Psoas muscle (tissue), 8 donors: Measurements from ENCODE around the gene OR9G4. TPM values are rescaled to one million over a fixed set of nuclear protein-coding genes. Genes with fewer than 3 reads are reported as not detected.

Source experiments
- ATAC-seq, 4 donors: fragments of 200-7000 bp; cut with Tn5 transposase; one replicate each; pipeline ENCODE4 v1.9.1; 2020; ENCODE audit warnings: moderate library complexity in 3 of 4, mild to moderate bottlenecking in 2 of 4
- DNase-seq, 2 donors: peaks; one replicate each; pipeline ENCODE4 v3.0.0-alpha.2; 2020
- H3K27ac ChIP-seq: fragments of 200-600 bp; one replicate; pipeline ENCODE4 v1.8.0; 2022
- H3K27me3 ChIP-seq, 3 donors: fragments of 200-600 bp in 1 of 3; one replicate each; pipeline versions ENCODE4 v1.6.1 to v1.8.0; 2013 to 2022; ENCODE audit warnings: low read length in 2 of 3, mild to moderate bottlenecking in 2 of 3, moderate library complexity in 1 of 3; ENCODE audit not compliant: insufficient read depth in 3 of 3
- H3K36me3 ChIP-seq, 2 donors: fragments of 200-600 bp in 1 of 2; one replicate each; pipeline versions ENCODE4 v1.6.1 to v1.8.0; 2013 to 2022; ENCODE audit warnings: low read depth in 1 of 2, mild to moderate bottlenecking in 1 of 2, moderate library complexity in 1 of 2; ENCODE audit not compliant: insufficient read depth in 1 of 2
- H3K4me1 ChIP-seq: fragments of 200-600 bp; one replicate; pipeline ENCODE4 v1.8.0; 2022
- H3K4me3 ChIP-seq: fragments of 200-600 bp; one replicate; pipeline ENCODE4 v1.8.0; 2022; ENCODE audit warnings: mild to moderate bottlenecking
- H3K9me3 ChIP-seq: fragments of 200-600 bp; one replicate; pipeline ENCODE4 v1.8.0; 2022
- WGBS, 3 donors: extraction: QIAGEN DNeasy Blood & Tissue Kit; methylation state at CpG; one replicate each; pipeline versions ENCODE4 v1.1.6 to v1.1.7; 2013; 5-methylcytosine and 5-hydroxymethylcytosine counted together
- intact Hi-C, 2 donors: fragments of 100-400 bp; cut with DNase I; formaldehyde crosslinking; loops; one replicate each; pipeline versions ENCODE4 v1.11.0 to v1.14.2; 2022
- polyA plus RNA-seq, 3 donors: library from polyadenylated mRNA; stranded (reverse); fragments of 200-250 nt; gene quantifications; one replicate each; pipeline ENCODE4 v1.2.3, GENCODE V29; 2013
- total RNA-seq, 4 donors: library from RNA; stranded (reverse); fragmentation: NEBNext Ultra II Directional in 2 of 4; extraction: Animal tissue kit (Norgen Biotek cat#: 25700) in 2 of 4; gene quantifications; one replicate each; pipeline versions ENCODE4 v1.2.1 to v1.2.4, GENCODE V29; 2021 to 2023
- TF ChIP-seq, protein P1 (sequence below): fragments of 200-600 bp; IDR thresholded peaks from one replicate; pipeline ENCODE4 v1.8.0; 2022; ENCODE audit warnings: antibody characterized with exemption
- donor health status: healthy with polysubstance abuse.
- donor health status: DM: no; HTN: no; CAD: no; lungs with moderate emphysema.
- donor health status: Bipolar disorder and iron deficiency.
- donor health status: healthy.
- donor health status: DM: yes; HTN: yes; CAD: no.
- donor health status: DM: no; HTN: no; CAD: no.
- donor health status: DM: no; HTN: no; CAD: no.
- donor health status: DM: yes; HTN: yes; CAD: no.

OR9G4 gene
- total and polyA plus RNA-seq, 7 donors: not detected

DNA sequence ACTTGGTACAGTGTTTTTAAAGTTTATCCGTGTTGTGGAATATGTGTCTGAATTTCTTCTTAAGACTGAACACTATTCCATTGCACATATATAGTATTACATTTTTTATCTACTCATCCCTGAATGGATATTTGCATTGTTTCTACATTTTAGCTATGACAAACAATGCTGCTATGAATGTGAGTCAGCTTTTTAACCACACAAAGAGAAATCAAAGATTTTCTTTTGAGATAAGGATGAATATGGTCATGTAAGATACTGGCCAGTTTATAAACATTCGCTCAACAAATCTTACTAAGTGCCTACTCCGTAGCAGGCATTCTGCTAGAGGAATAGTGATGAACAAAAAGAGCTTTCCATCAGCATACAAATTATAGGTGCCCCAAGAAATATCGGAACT is 16.5 kb upstream of the OR9G4 start:
- Histone ChIP-seq H3K4me1 (no peaks in the 10 kb centered on the region), H3K36me3 (no peaks in the 10 kb centered on the region), H3K9me3 (no peaks in the 10 kb centered on the region), H3K4me3 (no peak overlapping the region), H3K27ac (no peak overlapping the region), H3K27me3 (no peaks in the 10 kb centered on the region)
- DNase-seq: no peak
- no peak for ATAC-seq
- TF ChIP-seq, protein P1, sequence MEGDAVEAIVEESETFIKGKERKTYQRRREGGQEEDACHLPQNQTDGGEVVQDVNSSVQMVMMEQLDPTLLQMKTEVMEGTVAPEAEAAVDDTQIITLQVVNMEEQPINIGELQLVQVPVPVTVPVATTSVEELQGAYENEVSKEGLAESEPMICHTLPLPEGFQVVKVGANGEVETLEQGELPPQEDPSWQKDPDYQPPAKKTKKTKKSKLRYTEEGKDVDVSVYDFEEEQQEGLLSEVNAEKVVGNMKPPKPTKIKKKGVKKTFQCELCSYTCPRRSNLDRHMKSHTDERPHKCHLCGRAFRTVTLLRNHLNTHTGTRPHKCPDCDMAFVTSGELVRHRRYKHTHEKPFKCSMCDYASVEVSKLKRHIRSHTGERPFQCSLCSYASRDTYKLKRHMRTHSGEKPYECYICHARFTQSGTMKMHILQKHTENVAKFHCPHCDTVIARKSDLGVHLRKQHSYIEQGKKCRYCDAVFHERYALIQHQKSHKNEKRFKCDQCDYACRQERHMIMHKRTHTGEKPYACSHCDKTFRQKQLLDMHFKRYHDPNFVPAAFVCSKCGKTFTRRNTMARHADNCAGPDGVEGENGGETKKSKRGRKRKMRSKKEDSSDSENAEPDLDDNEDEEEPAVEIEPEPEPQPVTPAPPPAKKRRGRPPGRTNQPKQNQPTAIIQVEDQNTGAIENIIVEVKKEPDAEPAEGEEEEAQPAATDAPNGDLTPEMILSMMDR: no peak
- intact Hi-C loops: no loop called here
- WGBS, 3 donors: 76 to 86% (median 85%) methylated on average over 4 of the region's 4 CpGs

DNA sequence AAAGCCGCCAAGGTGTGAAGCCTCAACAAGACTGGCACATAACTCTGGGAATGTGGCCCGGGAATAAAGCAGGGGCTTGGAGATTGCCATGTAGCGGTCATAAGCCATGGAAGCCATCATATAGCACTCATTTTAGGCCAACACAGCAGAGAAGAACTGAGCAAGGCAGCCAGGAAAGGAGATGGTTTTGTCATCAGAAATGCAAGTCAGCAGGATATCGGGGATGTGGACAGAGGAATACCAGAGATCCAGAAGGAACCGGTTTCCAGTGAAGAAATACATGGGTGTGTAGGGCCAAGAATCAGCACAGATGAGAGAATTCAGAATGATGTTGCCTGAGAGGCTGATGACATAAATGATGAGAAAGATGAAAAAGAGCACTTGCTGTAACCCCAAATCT is 3.0 kb upstream of the OR9G4 start:
- Histone ChIP-seq H3K27ac (no peak overlapping the region), H3K27me3 (no peaks in the 10 kb centered on the region), H3K36me3 (no peaks in the 10 kb centered on the region), H3K4me1 (no peaks in the 10 kb centered on the region), H3K9me3 (no peaks in the 10 kb centered on the region), H3K4me3 (no peak overlapping the region)
- ATAC-seq: no peak
- WGBS, 3 donors: 81 to 90% (median 86%) methylated on average over 5 of the region's 5 CpGs
- DNase-seq: no peak
- intact Hi-C loops: no loop called here
- TF ChIP-seq, protein P1: no peak

DNA sequence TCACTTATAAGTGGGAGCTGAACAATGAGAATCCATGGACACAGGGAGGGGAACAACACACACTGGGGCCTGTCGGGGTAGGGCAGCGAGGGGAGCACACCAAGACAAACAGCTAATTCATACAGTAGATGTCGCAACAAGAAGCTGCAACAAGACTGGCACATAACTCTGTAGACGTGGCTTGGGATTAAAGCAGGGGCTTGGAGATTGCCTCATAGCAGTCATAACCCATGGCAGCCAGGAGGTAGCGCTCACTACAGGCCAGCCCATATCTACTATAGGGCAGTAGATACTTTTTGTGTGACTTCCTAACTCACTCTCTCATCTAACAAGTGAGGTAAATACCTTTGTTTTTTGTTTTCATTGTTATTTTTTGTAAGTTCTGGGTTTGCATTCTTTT is 1.7 kb upstream of the OR9G4 start:
- TF ChIP-seq, protein P1: no peak
- Histone ChIP-seq H3K36me3 (no peaks in the 10 kb centered on the region), H3K4me3 (no peak overlapping the region), H3K27me3 (no peaks in the 10 kb centered on the region), H3K4me1 (no peaks in the 10 kb centered on the region), H3K27ac (no peak overlapping the region), H3K9me3 (no peaks in the 10 kb centered on the region)
- no peak for DNase-seq
- 83 to 93% (median 86%) methylated on average over 5 of the region's 5 CpGs for WGBS, 3 donors
- intact Hi-C loops: no loop called here
- ATAC-seq: no peak

DNA sequence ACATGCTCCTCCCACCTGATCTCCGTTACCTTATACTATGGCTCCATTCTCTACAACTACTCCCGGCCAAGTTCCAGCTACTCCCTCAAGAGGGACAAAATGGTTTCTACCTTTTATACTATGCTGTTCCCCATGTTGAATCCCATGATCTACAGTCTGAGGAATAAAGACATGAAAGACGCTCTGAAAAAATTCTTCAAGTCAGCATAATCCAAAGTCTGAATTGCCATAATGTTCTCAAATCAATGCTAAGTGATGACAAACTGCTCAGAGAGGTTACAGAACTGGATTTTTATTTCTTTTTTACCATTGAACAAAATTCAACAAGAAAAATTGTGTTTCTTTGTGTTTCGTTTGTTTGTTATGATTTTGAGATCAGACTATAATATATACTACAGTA is 7.6 kb downstream of the OR9G4 start:
- DNase-seq: no peak
- no peak overlapping the region for H3K27ac ChIP-seq
- no peaks in the 10 kb centered on the region for H3K4me1 ChIP-seq
- no peaks in the 10 kb centered on the region for H3K27me3 ChIP-seq
- H3K4me3 ChIP-seq: no peak overlapping the region
- H3K9me3 ChIP-seq: no peaks in the 10 kb centered on the region
- TF ChIP-seq, protein P1: no peak
- no peaks in the 10 kb centered on the region for H3K36me3 ChIP-seq
- no peak for ATAC-seq
- intact Hi-C loops: no loop called here
- WGBS, 3 donors: 73 to 87% (median 75%) methylated on average over 4 of the region's 4 CpGs

DNA sequence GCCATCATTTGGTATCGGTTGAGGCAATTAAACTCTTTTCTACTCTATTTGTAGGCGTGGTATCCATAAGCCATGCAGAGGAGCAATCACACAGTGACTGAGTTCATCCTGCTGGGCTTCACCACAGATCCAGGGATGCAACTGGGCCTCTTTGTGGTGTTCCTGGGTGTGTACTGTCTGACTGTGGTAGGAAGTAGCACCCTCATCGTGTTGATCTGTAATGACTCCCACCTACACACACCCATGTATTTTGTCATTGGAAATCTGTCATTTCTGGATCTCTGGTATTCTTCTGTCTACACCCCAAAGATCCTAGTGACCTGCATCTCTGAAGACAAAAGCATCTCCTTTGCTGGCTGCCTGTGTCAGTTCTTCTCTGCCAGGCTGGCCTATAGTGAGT is 8.4 kb downstream of the OR9G4 start:
- TF ChIP-seq, protein P1: no peak
- no peak for ATAC-seq
- Histone ChIP-seq H3K27me3 (no peaks in the 10 kb centered on the region), H3K4me1 (no peaks in the 10 kb centered on the region), H3K27ac (no peak overlapping the region), H3K4me3 (no peak overlapping the region), H3K36me3 (no peaks in the 10 kb centered on the region), H3K9me3 (no peaks in the 10 kb centered on the region)
- 80 to 83% (median 83%) methylated on average over 3 of the region's 3 CpGs for WGBS, 3 donors
- no peak for DNase-seq
- intact Hi-C loops: no loop called here
